Naive B cell (primary cell): ENCODE measurements around the gene FMC1. TPM values are rescaled to one million over a fixed set of nuclear protein-coding genes. Genes with fewer than 3 reads are reported as not detected.

ENCODE experiments used
- polyA plus RNA-seq, 6 donors: library from polyadenylated mRNA; unstranded; fragments of 300-500 nt; fragmentation: Illumina TruSeq; gene quantifications; one replicate each; pipeline ENCODE4 v1.2.3, GENCODE V29; 2021; ENCODE audit warnings: low read depth in 6 of 6

Gene FMC1
- polyA plus RNA-seq, 6 donors from 2014 or later = 38.0 to 72.2 (median 61.5) TPM

Other genes with a start within 250 kb of the FMC1 start
- 100 to 1,000 TPM in 3 of 6 donors, 10 to 100 TPM in 3; 64.8 to 129 (median 99.7) TPM for gene ZC3HAV1, start 231.6 kb upstream of the FMC1 start, polyA plus RNA-seq
- gene UBN2, start 110.1 kb upstream of the FMC1 start, polyA plus RNA-seq = 1 to 10 TPM in 5 of 6 donors, not detected in 1; 2.4 to 5.4 (median 3.0) TPM
- gene LUC7L2, start 18.6 kb downstream of the FMC1 start, polyA plus RNA-seq = 10 to 100 TPM; 42.2 to 78.3 (median 54.6) TPM
- not detected for gene KLRG2, start 142.3 kb downstream of the FMC1 start, polyA plus RNA-seq
- gene CLEC2L, start 182.3 kb downstream of the FMC1 start, polyA plus RNA-seq = not detected